ENCODE data around the gene HDAC3.

HDAC3 gene

DNA sequence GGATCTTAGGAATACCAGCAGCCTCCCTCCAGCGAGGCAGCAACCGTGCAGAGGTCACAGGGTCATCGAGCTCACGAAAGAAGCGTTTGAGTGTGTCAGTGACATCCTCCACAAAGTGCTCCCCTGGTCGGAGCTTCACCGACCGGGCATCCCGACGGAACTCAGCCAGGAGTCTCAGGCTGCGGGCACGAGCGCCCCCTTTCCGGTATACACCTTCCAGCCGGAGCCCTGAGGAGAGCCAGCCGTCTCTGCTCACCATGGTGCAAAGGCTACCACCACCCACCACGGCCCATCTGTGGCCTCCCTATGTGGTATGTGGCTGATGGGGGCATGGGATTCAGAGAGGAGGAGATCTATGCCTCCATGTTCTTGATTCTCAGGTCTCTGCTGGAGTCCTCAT lies 25.4 kb upstream of the HDAC3 start:
- TF ChIP-seq, protein P1, sequence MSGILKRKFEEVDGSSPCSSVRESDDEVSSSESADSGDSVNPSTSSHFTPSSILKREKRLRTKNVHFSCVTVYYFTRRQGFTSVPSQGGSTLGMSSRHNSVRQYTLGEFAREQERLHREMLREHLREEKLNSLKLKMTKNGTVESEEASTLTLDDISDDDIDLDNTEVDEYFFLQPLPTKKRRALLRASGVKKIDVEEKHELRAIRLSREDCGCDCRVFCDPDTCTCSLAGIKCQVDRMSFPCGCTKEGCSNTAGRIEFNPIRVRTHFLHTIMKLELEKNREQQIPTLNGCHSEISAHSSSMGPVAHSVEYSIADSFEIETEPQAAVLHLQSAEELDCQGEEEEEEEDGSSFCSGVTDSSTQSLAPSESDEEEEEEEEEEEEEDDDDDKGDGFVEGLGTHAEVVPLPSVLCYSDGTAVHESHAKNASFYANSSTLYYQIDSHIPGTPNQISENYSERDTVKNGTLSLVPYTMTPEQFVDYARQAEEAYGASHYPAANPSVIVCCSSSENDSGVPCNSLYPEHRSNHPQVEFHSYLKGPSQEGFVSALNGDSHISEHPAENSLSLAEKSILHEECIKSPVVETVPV (CRISPR knock-in tag; IDR thresholded peaks at IDR 0.05) = no peak
- TF ChIP-seq TCF4 (CRISPR knock-in tag; IDR thresholded peaks at IDR 0.05; ENCODE audit: borderline replicate concordance) (no peak), ZNF8 (CRISPR knock-in tag; IDR thresholded peaks at IDR 0.05) (no peak), TOX (CRISPR knock-in tag; IDR thresholded peaks at IDR 0.05; ENCODE audit: borderline replicate concordance) (no peak), ZNF565 (CRISPR knock-in tag; conservative IDR thresholded peaks at IDR 0.05; ENCODE audit: low read depth) (no peak), RARB (CRISPR knock-in tag; IDR thresholded peaks at IDR 0.05) (no peak), ZFP30 (CRISPR knock-in tag; IDR thresholded peaks at IDR 0.05) (no peak), ESRRG (CRISPR knock-in tag; IDR thresholded peaks at IDR 0.05) (no peak)
- ATAC-seq = no peak

DNA sequence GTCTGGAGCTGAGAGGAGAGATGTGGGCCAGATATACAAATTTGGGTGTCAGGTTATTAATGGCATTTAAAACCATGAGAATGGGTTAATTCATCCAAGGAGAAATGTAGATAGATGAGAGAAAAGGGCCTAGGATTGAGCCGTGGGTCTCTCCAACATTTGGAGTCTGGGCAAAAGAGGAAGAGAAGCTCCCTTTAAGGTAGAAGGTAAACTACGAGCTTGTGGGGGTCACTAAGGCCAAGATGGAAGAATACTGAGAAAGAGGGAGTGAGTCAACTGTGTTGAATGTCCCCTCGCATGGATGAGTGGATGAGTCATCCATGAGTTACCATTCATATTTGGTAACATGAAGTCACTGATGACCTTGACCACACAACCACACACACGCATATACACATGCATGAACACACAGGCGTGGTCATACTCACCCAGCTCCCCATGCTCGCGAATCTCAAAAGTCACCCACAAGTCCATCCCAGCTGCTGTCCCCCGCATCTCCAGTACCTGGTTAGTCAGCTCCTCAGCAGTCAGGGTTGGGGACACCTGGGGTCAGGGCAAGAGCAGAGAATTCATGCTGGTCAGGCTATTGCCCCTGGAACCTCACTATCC lies 21.4 kb upstream of the HDAC3 start:
- peak; percentile 44; the same call in 2 of the 3 replicates for ATAC-seq
- TF ChIP-seq SNAI2 (CRISPR knock-in tag; IDR thresholded peaks at IDR 0.05) = no peak
- TF ChIP-seq ZNF8 (CRISPR knock-in tag; IDR thresholded peaks at IDR 0.05) = no peak
- TF ChIP-seq ZFP3 (CRISPR knock-in tag; IDR thresholded peaks at IDR 0.05) = no peak
- TF ChIP-seq BACH2 (CRISPR knock-in tag; IDR thresholded peaks at IDR 0.05; ENCODE audit: borderline replicate concordance) = no peak
- TF ChIP-seq ZNF70 (CRISPR knock-in tag; IDR thresholded peaks at IDR 0.05) = no peak
- TF ChIP-seq ZFP30 (CRISPR knock-in tag; IDR thresholded peaks at IDR 0.05) = no peak
- TF ChIP-seq ZC3H10 (CRISPR knock-in tag; IDR thresholded peaks at IDR 0.05) = no peak
- TF ChIP-seq ARNTL (CRISPR knock-in tag; IDR thresholded peaks at IDR 0.05; ENCODE audit: borderline replicate concordance, low read depth) = no peak
- no peak for TF ChIP-seq PPARA (CRISPR knock-in tag; IDR thresholded peaks at IDR 0.05; ENCODE audit: borderline replicate concordance)
- TF ChIP-seq ZNF565 (CRISPR knock-in tag; conservative IDR thresholded peaks at IDR 0.05; ENCODE audit: low read depth) = no peak
- TF ChIP-seq, protein P2, sequence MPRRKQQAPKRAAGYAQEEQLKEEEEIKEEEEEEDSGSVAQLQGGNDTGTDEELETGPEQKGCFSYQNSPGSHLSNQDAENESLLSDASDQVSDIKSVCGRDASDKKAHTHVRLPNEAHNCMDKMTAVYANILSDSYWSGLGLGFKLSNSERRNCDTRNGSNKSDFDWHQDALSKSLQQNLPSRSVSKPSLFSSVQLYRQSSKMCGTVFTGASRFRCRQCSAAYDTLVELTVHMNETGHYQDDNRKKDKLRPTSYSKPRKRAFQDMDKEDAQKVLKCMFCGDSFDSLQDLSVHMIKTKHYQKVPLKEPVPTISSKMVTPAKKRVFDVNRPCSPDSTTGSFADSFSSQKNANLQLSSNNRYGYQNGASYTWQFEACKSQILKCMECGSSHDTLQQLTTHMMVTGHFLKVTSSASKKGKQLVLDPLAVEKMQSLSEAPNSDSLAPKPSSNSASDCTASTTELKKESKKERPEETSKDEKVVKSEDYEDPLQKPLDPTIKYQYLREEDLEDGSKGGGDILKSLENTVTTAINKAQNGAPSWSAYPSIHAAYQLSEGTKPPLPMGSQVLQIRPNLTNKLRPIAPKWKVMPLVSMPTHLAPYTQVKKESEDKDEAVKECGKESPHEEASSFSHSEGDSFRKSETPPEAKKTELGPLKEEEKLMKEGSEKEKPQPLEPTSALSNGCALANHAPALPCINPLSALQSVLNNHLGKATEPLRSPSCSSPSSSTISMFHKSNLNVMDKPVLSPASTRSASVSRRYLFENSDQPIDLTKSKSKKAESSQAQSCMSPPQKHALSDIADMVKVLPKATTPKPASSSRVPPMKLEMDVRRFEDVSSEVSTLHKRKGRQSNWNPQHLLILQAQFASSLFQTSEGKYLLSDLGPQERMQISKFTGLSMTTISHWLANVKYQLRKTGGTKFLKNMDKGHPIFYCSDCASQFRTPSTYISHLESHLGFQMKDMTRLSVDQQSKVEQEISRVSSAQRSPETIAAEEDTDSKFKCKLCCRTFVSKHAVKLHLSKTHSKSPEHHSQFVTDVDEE (CRISPR knock-in tag; IDR thresholded peaks at IDR 0.05) = no peak

DNA sequence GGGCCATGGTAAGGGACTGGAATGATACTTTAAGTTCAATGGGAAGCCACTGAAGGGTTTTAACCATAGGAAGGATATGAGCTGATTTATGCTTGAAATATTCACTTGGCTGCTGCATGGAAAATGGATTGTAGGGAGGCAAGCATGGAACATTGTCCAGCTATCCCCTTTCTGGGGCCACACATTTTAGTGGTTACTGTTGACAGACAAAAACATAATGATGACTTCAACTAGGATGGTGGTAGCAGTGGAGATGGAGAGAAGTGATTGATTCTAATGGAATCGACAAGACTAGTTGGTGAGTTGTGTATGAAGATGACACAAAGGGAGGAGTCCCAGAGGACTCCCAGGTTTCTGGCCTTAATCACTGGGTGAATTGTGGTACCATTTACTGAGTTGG lies 20.8 kb upstream of the HDAC3 start:
- no peak for ATAC-seq
- no peak for TF ChIP-seq OSR1 (CRISPR knock-in tag; IDR thresholded peaks at IDR 0.05)
- no peak for TF ChIP-seq GLIS3 (CRISPR knock-in tag; IDR thresholded peaks at IDR 0.05)
- no peak for TF ChIP-seq ZNF565 (CRISPR knock-in tag; conservative IDR thresholded peaks at IDR 0.05; ENCODE audit: low read depth)
- TF ChIP-seq, protein P3, sequence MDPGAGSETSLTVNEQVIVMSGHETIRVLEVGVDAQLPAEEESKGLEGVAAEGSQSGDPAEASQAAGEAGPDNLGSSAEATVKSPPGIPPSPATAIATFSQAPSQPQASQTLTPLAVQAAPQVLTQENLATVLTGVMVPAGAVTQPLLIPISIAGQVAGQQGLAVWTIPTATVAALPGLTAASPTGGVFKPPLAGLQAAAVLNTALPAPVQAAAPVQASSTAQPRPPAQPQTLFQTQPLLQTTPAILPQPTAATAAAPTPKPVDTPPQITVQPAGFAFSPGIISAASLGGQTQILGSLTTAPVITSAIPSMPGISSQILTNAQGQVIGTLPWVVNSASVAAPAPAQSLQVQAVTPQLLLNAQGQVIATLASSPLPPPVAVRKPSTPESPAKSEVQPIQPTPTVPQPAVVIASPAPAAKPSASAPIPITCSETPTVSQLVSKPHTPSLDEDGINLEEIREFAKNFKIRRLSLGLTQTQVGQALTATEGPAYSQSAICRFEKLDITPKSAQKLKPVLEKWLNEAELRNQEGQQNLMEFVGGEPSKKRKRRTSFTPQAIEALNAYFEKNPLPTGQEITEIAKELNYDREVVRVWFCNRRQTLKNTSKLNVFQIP (CRISPR knock-in tag; IDR thresholded peaks at IDR 0.05; ENCODE audit: borderline replicate concordance, low read depth) = no peak
- TF ChIP-seq PPARA (CRISPR knock-in tag; IDR thresholded peaks at IDR 0.05; ENCODE audit: borderline replicate concordance) = no peak
- TF ChIP-seq CSDC2 (CRISPR knock-in tag; IDR thresholded peaks at IDR 0.05) = no peak
- TF ChIP-seq, protein P4, sequence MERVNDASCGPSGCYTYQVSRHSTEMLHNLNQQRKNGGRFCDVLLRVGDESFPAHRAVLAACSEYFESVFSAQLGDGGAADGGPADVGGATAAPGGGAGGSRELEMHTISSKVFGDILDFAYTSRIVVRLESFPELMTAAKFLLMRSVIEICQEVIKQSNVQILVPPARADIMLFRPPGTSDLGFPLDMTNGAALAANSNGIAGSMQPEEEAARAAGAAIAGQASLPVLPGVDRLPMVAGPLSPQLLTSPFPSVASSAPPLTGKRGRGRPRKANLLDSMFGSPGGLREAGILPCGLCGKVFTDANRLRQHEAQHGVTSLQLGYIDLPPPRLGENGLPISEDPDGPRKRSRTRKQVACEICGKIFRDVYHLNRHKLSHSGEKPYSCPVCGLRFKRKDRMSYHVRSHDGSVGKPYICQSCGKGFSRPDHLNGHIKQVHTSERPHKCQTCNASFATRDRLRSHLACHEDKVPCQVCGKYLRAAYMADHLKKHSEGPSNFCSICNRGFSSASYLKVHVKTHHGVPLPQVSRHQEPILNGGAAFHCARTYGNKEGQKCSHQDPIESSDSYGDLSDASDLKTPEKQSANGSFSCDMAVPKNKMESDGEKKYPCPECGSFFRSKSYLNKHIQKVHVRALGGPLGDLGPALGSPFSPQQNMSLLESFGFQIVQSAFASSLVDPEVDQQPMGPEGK (CRISPR knock-in tag; IDR thresholded peaks at IDR 0.05; ENCODE audit: borderline replicate concordance) = no peak
- no peak for TF ChIP-seq TCF4 (CRISPR knock-in tag; IDR thresholded peaks at IDR 0.05; ENCODE audit: borderline replicate concordance)
- TF ChIP-seq TOX (CRISPR knock-in tag; IDR thresholded peaks at IDR 0.05; ENCODE audit: borderline replicate concordance) = no peak
- TF ChIP-seq ZNF70 (CRISPR knock-in tag; IDR thresholded peaks at IDR 0.05) = no peak
- no peak for TF ChIP-seq SNAI2 (CRISPR knock-in tag; IDR thresholded peaks at IDR 0.05)
- no peak for TF ChIP-seq ARNTL (CRISPR knock-in tag; IDR thresholded peaks at IDR 0.05; ENCODE audit: borderline replicate concordance, low read depth)
- TF ChIP-seq ESRRG (CRISPR knock-in tag; IDR thresholded peaks at IDR 0.05) = no peak
